DND-41 (cell line): ENCODE data around the gene CALN1.

ENCODE experiments used
- ATAC-seq: fragments of 200-7000 bp; cut with Tn5 transposase; 3 replicates; pipeline ENCODE4 v1.9.1; 2021; ENCODE audit warnings: low read depth; ENCODE audit not compliant: insufficient read depth
- DNase-seq: peaks from one replicate; pipeline ENCODE4 v3.0.0-alpha.2; 2020
- H2AFZ ChIP-seq: 2 replicates; pipeline ENCODE4 v1.6.0; 2012; ENCODE audit warnings: low read depth, low read length
- H3K27ac ChIP-seq: 2 replicates; pipeline ENCODE4 v1.5.1; 2012; ENCODE audit warnings: low read length, inconsistent platforms
- H3K27me3 ChIP-seq: fragments of 200-600 bp; sonication (generic); 2 replicates; pipeline ENCODE4 v1.6.0; 2012; ENCODE audit warnings: low read length, mild to moderate bottlenecking, inconsistent platforms; ENCODE audit not compliant: insufficient read depth, poor library complexity
- H3K36me3 ChIP-seq: 2 replicates; pipeline ENCODE4 v1.5.1; 2012; ENCODE audit warnings: low read length, inconsistent platforms; ENCODE audit not compliant: insufficient read depth
- H3K4me1 ChIP-seq: 2 replicates; pipeline ENCODE4 v1.5.1; 2012; ENCODE audit warnings: mild to moderate bottlenecking, low read length; ENCODE audit not compliant: insufficient read depth
- H3K4me2 ChIP-seq: 2 replicates; pipeline ENCODE4 v1.6.0; 2012; ENCODE audit warnings: mild to moderate bottlenecking, moderate library complexity, low read length, inconsistent platforms; ENCODE audit not compliant: insufficient read depth
- H3K4me3 ChIP-seq, 2 experiments: fragments of 200-600 bp in 1 of 2; shearing (Covaris generic) in 1 of 2; 2 replicates each; pipeline ENCODE4 v1.5.1; 2012 to 2016; ENCODE audit warnings: inconsistent platforms in 2 of 2, low read length in 2 of 2, mild to moderate bottlenecking in 2 of 2, low read depth in 1 of 2, moderate library complexity in 1 of 2
- H3K79me2 ChIP-seq: 2 replicates; pipeline ENCODE4 v1.6.0; 2012; ENCODE audit warnings: low read length, inconsistent platforms; ENCODE audit not compliant: insufficient read depth
- H3K9ac ChIP-seq: 2 replicates; pipeline ENCODE4 v1.6.0; 2012; ENCODE audit warnings: low read depth, mild to moderate bottlenecking, inconsistent platforms, low read length, moderate library complexity
- H3K9me3 ChIP-seq: 2 replicates; pipeline ENCODE4 v1.5.1; 2012; ENCODE audit warnings: low read length, moderate library complexity, mild to moderate bottlenecking, inconsistent platforms; ENCODE audit not compliant: insufficient read depth, severe bottlenecking
- H4K20me1 ChIP-seq: 2 replicates; pipeline ENCODE4 v1.6.0; 2012; ENCODE audit warnings: low read length; ENCODE audit not compliant: insufficient read depth
- CTCF ChIP-seq: IDR thresholded peaks from 2 replicates; pipeline ENCODE4 v1.5.1; 2012; ENCODE audit warnings: borderline replicate concordance, low read length, moderate library complexity, mild to moderate bottlenecking; ENCODE audit not compliant: poor library complexity, severe bottlenecking; ENCODE audit errors: extremely low read depth
- EZH2 ChIP-seq: IDR thresholded peaks from 3 replicates; pipeline ENCODE4 v1.6.1; 2012; ENCODE audit warnings: borderline replicate concordance, low read depth, mild to moderate bottlenecking, moderate library complexity, low read length, inconsistent platforms; ENCODE audit not compliant: severe bottlenecking

Gene CALN1

GRCh38 chr7:72244826-72245398 is 167.2 kb downstream of the CALN1 start:
- no peaks in the 10 kb centered on the region for H3K36me3 ChIP-seq
- H2AFZ ChIP-seq: no peak overlapping the region
- H3K4me2 ChIP-seq: no peak overlapping the region
- no peak for TF ChIP-seq CTCF
- no peaks in the 10 kb centered on the region for H3K4me1 ChIP-seq
- no peak overlapping the region for H3K9ac ChIP-seq
- no peaks in the 10 kb centered on the region for H3K79me2 ChIP-seq
- H3K4me3 ChIP-seq: no peak overlapping the region
- no peak for DNase-seq
- no peaks in the 10 kb centered on the region for H4K20me1 ChIP-seq
- H3K27me3 ChIP-seq: no peaks in the 10 kb centered on the region
- H3K27ac ChIP-seq: no peak overlapping the region
- no peak for ATAC-seq
- peaks cover 10% of the 10 kb centered on the region for H3K9me3 ChIP-seq

GRCh38 chr7:72243329-72243728 is 168.8 kb downstream of the CALN1 start:
- ATAC-seq (no peak), DNase-seq (no peak)
- H3K4me1 ChIP-seq: no peaks in the 10 kb centered on the region
- no peak for TF ChIP-seq EZH2
- no peak for TF ChIP-seq CTCF
- H3K4me2 ChIP-seq: no peak overlapping the region
- no peak overlapping the region for H3K9ac ChIP-seq
- H4K20me1 ChIP-seq: no peaks in the 10 kb centered on the region
- H3K79me2 ChIP-seq: no peaks in the 10 kb centered on the region
- H3K9me3 ChIP-seq: peaks cover 4% of the 10 kb centered on the region
- no peaks in the 10 kb centered on the region for H3K27me3 ChIP-seq
- no peak overlapping the region for H3K27ac ChIP-seq
- H3K4me3 ChIP-seq: no peak overlapping the region
- H3K36me3 ChIP-seq: no peaks in the 10 kb centered on the region
- no peak overlapping the region for H2AFZ ChIP-seq

- H3K36me3 ChIP-seq: no peaks in the 10 kb centered on the region
- H3K4me2 ChIP-seq: no peak overlapping the region
- no peak for ATAC-seq
- no peaks in the 10 kb centered on the region for H4K20me1 ChIP-seq
- H3K27me3 ChIP-seq: no peaks in the 10 kb centered on the region
- H3K4me3 ChIP-seq: no peak overlapping the region
- no peaks in the 10 kb centered on the region for H3K4me1 ChIP-seq
- TF ChIP-seq CTCF: no peak
- no peak for TF ChIP-seq EZH2
- no peaks in the 10 kb centered on the region for H3K9me3 ChIP-seq
- H3K9ac ChIP-seq: no peak overlapping the region
- H2AFZ ChIP-seq: no peak overlapping the region
- no peaks in the 10 kb centered on the region for H3K79me2 ChIP-seq
- H3K27ac ChIP-seq: no peak overlapping the region
- DNase-seq: no peak
Measured at GRCh38 chr7:72235351-72235750, 176.8 kb downstream of the CALN1 start.

GRCh38 chr7:72234086-72234485 is 178.1 kb downstream of the CALN1 start:
- Histone ChIP-seq H3K36me3 (no peaks in the 10 kb centered on the region), H3K4me3 (no peak overlapping the region), H3K27ac (no peak overlapping the region), H3K9ac (no peak overlapping the region), H2AFZ (no peak overlapping the region), H3K27me3 (no peaks in the 10 kb centered on the region), H4K20me1 (no peaks in the 10 kb centered on the region), H3K4me2 (no peak overlapping the region), H3K9me3 (no peaks in the 10 kb centered on the region), H3K79me2 (no peaks in the 10 kb centered on the region), H3K4me1 (no peaks in the 10 kb centered on the region)
- no peak for TF ChIP-seq CTCF
- TF ChIP-seq EZH2: no peak
- no peak for DNase-seq
- no peak for ATAC-seq
